ENCODE results near the gene IL18.

Gene IL18

GRCh38 chr11:112175599-112175952, 11.7 kb upstream of the IL18 start:
- POLR2A ChIA-PET = interaction anchor here (0.7 kb wide), 1 partner anchor 62 kb away, joined by 3 read pairs; no protein-coding TSS in a partner anchor
- CTCF ChIA-PET = interaction anchor here (0.6 to 1.7 kb wide), 12 partner anchors 10 to 1739 kb away, joined by 3 to 8 read pairs (median 3); no protein-coding TSS in a partner anchor
- TF ChIP-seq ZNF384 (IDR thresholded peaks at IDR 0.05) = no peak
- peak; percentile 10 for DNase-seq (ENCODE audit: extremely low spot score)

DNA sequence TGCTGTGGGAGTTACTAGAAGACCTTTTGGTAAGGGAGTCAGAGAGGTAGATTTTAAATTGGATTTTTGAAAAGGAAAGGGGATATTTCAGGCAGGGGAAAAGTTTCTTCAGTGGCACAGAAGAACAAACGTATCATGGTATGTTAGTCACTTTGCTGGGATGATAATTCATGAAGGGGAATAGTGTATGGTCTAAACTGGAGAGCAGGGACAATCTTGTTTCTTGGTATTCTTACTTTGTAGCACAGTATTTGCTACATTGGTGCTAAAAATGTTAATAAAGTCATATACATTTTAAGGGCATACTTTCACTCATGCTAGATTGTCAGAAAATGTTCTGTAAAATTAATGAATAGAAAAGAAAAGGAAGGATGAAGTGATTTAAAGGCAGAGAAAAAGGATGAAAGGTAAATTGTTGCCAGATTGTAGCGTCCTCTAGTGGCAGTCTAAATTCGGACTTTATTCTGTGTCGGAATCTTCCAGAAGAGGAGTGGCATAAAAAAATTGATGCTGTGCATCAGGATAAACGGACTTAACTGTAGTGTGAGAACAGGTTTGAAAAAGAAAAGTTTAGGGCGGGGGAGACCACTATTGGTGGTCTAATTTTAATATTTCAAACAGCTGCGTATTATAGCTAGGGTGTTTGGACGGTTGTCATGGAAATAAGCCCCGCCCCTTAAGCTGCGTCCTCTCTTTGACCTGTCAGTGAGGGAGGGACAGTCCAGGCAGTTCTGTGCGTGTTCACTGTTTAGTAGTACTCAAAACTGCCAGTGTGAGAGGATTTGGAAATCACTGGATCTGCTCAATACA, 11.1 kb upstream of the IL18 start, which contains the start of gene BCO2:
Gene BCO2 (plus strand): TSS at position 724 of the 810 bp plus-strand sequence. CDS start 90 bp downstream, outside the sequence.
- ChIA-PET CTCF (interaction anchor here (0.6 to 1.7 kb wide), 13 partner anchors 11 to 1740 kb away, joined by 3 to 8 read pairs (median 3); no protein-coding TSS in a partner anchor), POLR2A (interaction anchor here (0.7 kb wide), 1 partner anchor 61 kb away, joined by 3 read pairs; no protein-coding TSS in a partner anchor)
- TF ChIP-seq ZNF384 (IDR thresholded peaks at IDR 0.05) = peak; percentile 48; the same call in 1 of the 2 replicates
- TF ChIP-seq L3MBTL2 (conservative IDR thresholded peaks at IDR 0.05) = no peak
- TF ChIP-seq FOXA1 (IDR thresholded peaks at IDR 0.05) = no peak
- no peak for TF ChIP-seq SUZ12 (IDR thresholded peaks at IDR 0.05)
- peak; percentile 73 for DNase-seq (ENCODE audit: extremely low spot score)

GRCh38 chr11:112173152-112173551, 9.3 kb upstream of the IL18 start:
- ChIA-PET POLR2A (no interaction called here), CTCF (no interaction called here)
- TF ChIP-seq FOXA1 (IDR thresholded peaks at IDR 0.05) = no peak
- TF ChIP-seq SP1 (IDR thresholded peaks at IDR 0.05) = no peak
- TF ChIP-seq, protein P1, sequence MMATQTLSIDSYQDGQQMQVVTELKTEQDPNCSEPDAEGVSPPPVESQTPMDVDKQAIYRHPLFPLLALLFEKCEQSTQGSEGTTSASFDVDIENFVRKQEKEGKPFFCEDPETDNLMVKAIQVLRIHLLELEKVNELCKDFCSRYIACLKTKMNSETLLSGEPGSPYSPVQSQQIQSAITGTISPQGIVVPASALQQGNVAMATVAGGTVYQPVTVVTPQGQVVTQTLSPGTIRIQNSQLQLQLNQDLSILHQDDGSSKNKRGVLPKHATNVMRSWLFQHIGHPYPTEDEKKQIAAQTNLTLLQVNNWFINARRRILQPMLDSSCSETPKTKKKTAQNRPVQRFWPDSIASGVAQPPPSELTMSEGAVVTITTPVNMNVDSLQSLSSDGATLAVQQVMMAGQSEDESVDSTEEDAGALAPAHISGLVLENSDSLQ (IDR thresholded peaks at IDR 0.05) = no peak
- no peak for TF ChIP-seq FOXM1 (IDR thresholded peaks at IDR 0.05; ENCODE audit: borderline replicate concordance)
- DNase-seq (ENCODE audit: extremely low spot score) = no peak

- no peak for TF ChIP-seq LEF1 (IDR thresholded peaks at IDR 0.05; ENCODE audit: borderline replicate concordance)
- TF ChIP-seq HDGF (IDR thresholded peaks at IDR 0.05; ENCODE audit: borderline replicate concordance) = no peak
- no peak for TF ChIP-seq ARNT (IDR thresholded peaks at IDR 0.05)
- no peak for TF ChIP-seq ZNF384 (IDR thresholded peaks at IDR 0.05)
- TF ChIP-seq FOXM1 (IDR thresholded peaks at IDR 0.05; ENCODE audit: borderline replicate concordance) = no peak
- no peak for TF ChIP-seq FOXK2 (IDR thresholded peaks at IDR 0.05)
- no peak for TF ChIP-seq NFRKB (IDR thresholded peaks at IDR 0.05)
- no peak for TF ChIP-seq SUZ12 (IDR thresholded peaks at IDR 0.05)
- no peak for TF ChIP-seq ELF4 (IDR thresholded peaks at IDR 0.05)
- no peak for TF ChIP-seq SP1 (IDR thresholded peaks at IDR 0.05)
- POLR2A ChIA-PET = no interaction called here
- no peak for DNase-seq (ENCODE audit: extremely low spot score)
Observed at GRCh38 chr11:112172362-112172994, 8.6 kb upstream of the IL18 start.

DNA sequence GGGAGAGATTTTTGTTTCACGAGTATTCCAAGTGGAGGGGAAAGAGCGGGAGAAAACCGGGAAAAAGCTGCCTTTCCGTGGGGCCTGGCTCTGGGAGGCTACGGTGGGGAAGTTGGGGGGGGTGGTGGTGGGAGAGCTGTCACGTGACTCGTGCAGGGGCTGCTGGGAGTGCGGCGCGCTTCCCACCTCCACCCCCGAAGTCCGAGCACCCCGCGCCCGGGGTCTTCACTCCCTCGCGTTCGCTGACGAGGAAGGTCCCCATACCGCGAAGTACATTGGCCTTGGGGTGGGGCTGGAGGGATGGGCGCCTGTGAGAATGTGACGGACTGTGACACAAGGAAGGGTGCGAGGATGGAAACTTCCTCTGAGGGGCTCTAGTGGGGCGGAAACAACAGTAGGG, 3.3 kb upstream of the IL18 start, which contains the start of gene TEX12:
Gene TEX12 (plus strand): TSS at position 228 of the 400 bp plus-strand sequence. CDS start 1,897 bp downstream, outside the sequence.
- CTCF ChIA-PET = interaction anchor here (0.6 kb wide), 1 partner anchor 153 kb away, joined by 3 read pairs; no protein-coding TSS in a partner anchor
- POLR2A ChIA-PET = no interaction called here
- no peak for DNase-seq (ENCODE audit: extremely low spot score)
- TF ChIP-seq FOXM1 (IDR thresholded peaks at IDR 0.05; ENCODE audit: borderline replicate concordance) (no peak), FOXA1 (IDR thresholded peaks at IDR 0.05) (no peak), BHLHE40 (IDR thresholded peaks at IDR 0.05; ENCODE audit: borderline replicate concordance) (no peak), CTBP1 (IDR thresholded peaks at IDR 0.05; ENCODE audit: borderline replicate concordance) (no peak), TARDBP (IDR thresholded peaks at IDR 0.05) (no peak), ZNF384 (IDR thresholded peaks at IDR 0.05) (no peak), LEF1 (IDR thresholded peaks at IDR 0.05; ENCODE audit: borderline replicate concordance) (no peak), NFRKB (IDR thresholded peaks at IDR 0.05) (no peak), ARNT (IDR thresholded peaks at IDR 0.05) (no peak), FOXK2 (IDR thresholded peaks at IDR 0.05) (no peak), SP1 (IDR thresholded peaks at IDR 0.05) (no peak), HDGF (IDR thresholded peaks at IDR 0.05; ENCODE audit: borderline replicate concordance) (no peak)
- TF ChIP-seq, protein P1 (IDR thresholded peaks at IDR 0.05) = no peak

More at GRCh38 chr11:112172362-112172994, 8.6 kb upstream of the IL18 start:
- CTCF ChIA-PET = no interaction called here

- TF ChIP-seq TARDBP (IDR thresholded peaks at IDR 0.05) (no peak), SP1 (IDR thresholded peaks at IDR 0.05) (no peak), FOXA1 (IDR thresholded peaks at IDR 0.05) (no peak), LEF1 (IDR thresholded peaks at IDR 0.05; ENCODE audit: borderline replicate concordance) (no peak), FOXM1 (IDR thresholded peaks at IDR 0.05; ENCODE audit: borderline replicate concordance) (no peak), NFRKB (IDR thresholded peaks at IDR 0.05) (no peak), FOXK2 (IDR thresholded peaks at IDR 0.05) (no peak), SUZ12 (IDR thresholded peaks at IDR 0.05) (no peak), ELF4 (IDR thresholded peaks at IDR 0.05) (no peak), ARNT (IDR thresholded peaks at IDR 0.05) (no peak), BHLHE40 (IDR thresholded peaks at IDR 0.05; ENCODE audit: borderline replicate concordance) (no peak), ZNF384 (IDR thresholded peaks at IDR 0.05) (no peak), HDGF (IDR thresholded peaks at IDR 0.05; ENCODE audit: borderline replicate concordance) (no peak), CTBP1 (IDR thresholded peaks at IDR 0.05; ENCODE audit: borderline replicate concordance) (no peak)
- TF ChIP-seq, protein P1 (IDR thresholded peaks at IDR 0.05) = no peak
- CTCF ChIA-PET = interaction anchor here (0.6 to 1.2 kb wide), 2 partner anchors 53 to 152 kb away, joined by 3 read pairs; no protein-coding TSS in a partner anchor
- DNase-seq (ENCODE audit: extremely low spot score) = no peak
- POLR2A ChIA-PET = no interaction called here
Observed at GRCh38 chr11:112166562-112166961, 2.7 kb upstream of the IL18 start.

Measured in HEK293T (cell line).